GM12878 (cell line): ENCODE data around the gene DYNC1I1. TPM values are rescaled to one million over a fixed set of nuclear protein-coding genes. Genes with fewer than 3 reads are reported as not detected.

Source experiments
- ATAC-seq: fragments of 200-7000 bp; cut with Tn5 transposase; 3 replicates; pipeline ENCODE4 v1.9.1; 2020; ENCODE audit warnings: mild to moderate bottlenecking, moderate library complexity
- BruUV-seq: library from RNA; stranded (reverse); fragments of 400-500 nt; replicated peaks from 2 replicates; lab custom pipeline; 2021; lab: Mats Ljungman, UMichigan
- CTCF ChIA-PET: fragments of 300-600 bp; sonication (Branson Sonifier 250); formaldehyde crosslinking; extraction: SDS; loops from one replicate; lab custom pipeline; 2021; ENCODE audit warnings: inconsistent platforms; lab: Yijun Ruan, JAX
- POLR2A ChIA-PET: fragments of 350-600 bp; formaldehyde crosslinking; extraction: SDS; loops from one replicate; lab custom pipeline; 2021; ENCODE audit warnings: inconsistent platforms; lab: Charles Lee
- RAD21 ChIA-PET: fragments of 300-600 bp; sonication (Branson Sonifier 250); formaldehyde crosslinking; loops from one replicate; lab custom pipeline; 2023; ENCODE audit warnings: antibody characterized with exemption; ENCODE audit not compliant: unreplicated experiment; lab: Charles Lee
- SMC1A ChIA-PET: fragments of 300-600 bp; sonication (Branson Sonifier 250); formaldehyde crosslinking; loops from one replicate; lab custom pipeline; 2023; ENCODE audit not compliant: unreplicated experiment, uncharacterized antibody; lab: Charles Lee
- DNase-seq: peaks from one replicate; pipeline ENCODE4 v3.0.0-alpha.2; 2011; ENCODE audit warnings: low read depth, low spot score
- FAIRE-seq: peaks from 3 replicates; lab custom pipeline; 2011; peaks lifted over from hg19 to GRCh38; lab: Jason Lieb, UNC
- H2AFZ ChIP-seq: 2 replicates; pipeline ENCODE4 v1.6.0; 2011; ENCODE audit warnings: low read depth, low read length, control low read depth; ENCODE audit not compliant: control insufficient read depth
- H3K27ac ChIP-seq: 2 replicates; pipeline ENCODE4 v1.5.1; 2011; ENCODE audit warnings: control low read depth; ENCODE audit not compliant: control insufficient read depth, insufficient read depth
- H3K27me3 ChIP-seq, 2 experiments: replicated peaks in 1 of 2; 2 replicates each; pipeline versions ENCODE4 v1.6.0 to v1.6.1; 2011; ENCODE audit warnings: low read length in 1 of 2; ENCODE audit not compliant: control insufficient read depth in 2 of 2, insufficient read depth in 2 of 2
- H3K36me3 ChIP-seq, 2 experiments: 2 replicates each; pipeline ENCODE4 v1.5.1; 2011; ENCODE audit warnings: low read length in 1 of 2; ENCODE audit not compliant: control insufficient read depth in 2 of 2, insufficient read depth in 2 of 2
- H3K4me1 ChIP-seq: 2 replicates; pipeline ENCODE4 v1.6.1; 2011; ENCODE audit warnings: mild to moderate bottlenecking, low read length, moderate library complexity, mixed read lengths; ENCODE audit not compliant: control insufficient read depth, insufficient read depth
- H3K4me2 ChIP-seq: 2 replicates; pipeline ENCODE4 v1.6.0; 2011; ENCODE audit warnings: control low read depth; ENCODE audit not compliant: control insufficient read depth, insufficient read depth
- H3K4me3 ChIP-seq: fragments of 200-600 bp; sonication (generic); 2 replicates; pipeline ENCODE4 v1.5.1; 2016
- H3K79me2 ChIP-seq: 2 replicates; pipeline ENCODE4 v1.6.0; 2011; ENCODE audit warnings: low read length; ENCODE audit not compliant: control insufficient read depth, insufficient read depth
- H3K9ac ChIP-seq: 2 replicates; pipeline ENCODE4 v1.8.0; 2011; ENCODE audit warnings: low read length, control low read depth, mixed read lengths; ENCODE audit not compliant: control insufficient read depth, insufficient read depth
- H3K9me3 ChIP-seq: replicated peaks from 3 replicates; pipeline ENCODE4 v1.5.1; 2011; ENCODE audit warnings: mild to moderate bottlenecking, low read length; ENCODE audit not compliant: control insufficient read depth, insufficient read depth
- H4K20me1 ChIP-seq: 2 replicates; pipeline ENCODE4 v1.6.0; 2011; ENCODE audit not compliant: control insufficient read depth, insufficient read depth
- CREM ChIP-seq: IDR thresholded peaks from 2 replicates; pipeline ENCODE4 v1.6.1; 2014; ENCODE audit warnings: antibody characterized with exemption, low read depth
- HDAC2 ChIP-seq: fragments of 200-600 bp; sonication (generic); IDR thresholded peaks from 2 replicates; pipeline ENCODE4 v1.6.1; 2017
- NR2C2 ChIP-seq: IDR thresholded peaks from 2 replicates; pipeline ENCODE4 v1.6.1; 2011; ENCODE audit warnings: borderline replicate concordance, low read depth; ENCODE audit not compliant: control insufficient read depth, insufficient read length
- WGBS: methylation state at CpG from one replicate; pipeline ENCODE4 v1.1.6; 2016; ENCODE audit warnings: low lambda C conversion rate; ENCODE audit not compliant: insufficient replicate concordance, insufficient coverage; ENCODE audit errors: missing lambda C conversion rate; 5-methylcytosine and 5-hydroxymethylcytosine counted together
- in situ Hi-C: fragments of 300-500 bp; cut with MboI; formaldehyde crosslinking; loops from 9 replicates; pipeline ENCODE4 v1.14.3; 2018; ENCODE audit warnings: mixed read lengths
- intact Hi-C: fragments of 100-400 bp; cut with micrococcal nuclease; formaldehyde crosslinking; loops from one replicate; pipeline ENCODE4 v1.14.2; 2022; ENCODE audit not compliant: unreplicated experiment
- polyA plus RNA-seq, 11 experiments: library from polyadenylated mRNA; depleted of rRNA in 4 of 11; unstranded in 6 of 11; stranded (reverse) in 5 of 11; fragments of >200 nt; fragmentation: Nextera tagmentation in 4 of 11; fragmentation: Illumina TruSeq in 1 of 11; extraction: Ambion mirVana in 4 of 11; extraction: Trizol in 1 of 11; gene quantifications; 1 replicate in 1 of 11; 2 replicates in 10 of 11; pipeline versions ENCODE4 v1.2.1 to v1.2.3, GENCODE V29; 2011 to 2016; ENCODE audit warnings: inconsistent platforms in 2 of 11, missing spikeins in 2 of 11, low read depth in 1 of 11
- total RNA-seq, 4 experiments: library from RNA; depleted of rRNA in 3 of 4; stranded (reverse); fragments of >200 nt in 3 of 4; fragmentation: Illumina TruSeq in 1 of 4; extraction: Trizol in 1 of 4; gene quantifications; 2 replicates each; pipeline versions ENCODE4 v1.2.1 to v1.2.3, GENCODE V29; 2013 to 2021
- TF ChIP-seq, protein P1 (sequence below): fragments of 450-650 bp; formaldehyde crosslinking; IDR thresholded peaks from 2 replicates; pipeline ENCODE4 v1.5.0; 2022; ENCODE audit warnings: mild to moderate bottlenecking, missing genetic modification characterization
- TF ChIP-seq, protein P2 (sequence below): fragments of 450-650 bp; IDR thresholded peaks from 2 replicates; pipeline ENCODE4 v1.6.1; 2017; ENCODE audit warnings: mild to moderate bottlenecking

The DYNC1I1 gene
- total and polyA plus RNA-seq, 10 of the 15 experiments (the other 5 are each of a cell fraction or from before 2014, with no cell fraction given) = 0.05 to 0.91 (median 0.14) TPM; not detected in 3

DNA sequence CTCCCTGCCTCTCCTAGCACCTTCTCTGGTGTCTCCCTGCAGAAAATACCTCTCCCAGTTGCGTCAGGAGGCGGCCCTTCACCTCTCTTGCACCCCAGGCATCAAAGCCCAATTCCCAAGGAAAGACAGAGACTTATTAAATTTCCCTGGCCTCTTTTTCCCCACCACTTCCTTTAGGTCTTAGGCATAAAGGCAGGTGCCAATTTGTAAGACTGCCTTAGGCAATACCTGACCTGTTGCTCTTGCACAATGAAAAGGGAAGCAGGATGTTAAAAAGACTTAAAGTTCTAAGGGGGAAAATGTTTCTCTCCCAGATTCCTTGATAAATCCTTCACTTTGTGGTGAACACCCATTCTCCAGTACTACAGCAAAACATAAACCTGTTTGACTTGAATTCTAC is 362.9 kb downstream of the DYNC1I1 start (continued):
- TF ChIP-seq, protein P1, sequence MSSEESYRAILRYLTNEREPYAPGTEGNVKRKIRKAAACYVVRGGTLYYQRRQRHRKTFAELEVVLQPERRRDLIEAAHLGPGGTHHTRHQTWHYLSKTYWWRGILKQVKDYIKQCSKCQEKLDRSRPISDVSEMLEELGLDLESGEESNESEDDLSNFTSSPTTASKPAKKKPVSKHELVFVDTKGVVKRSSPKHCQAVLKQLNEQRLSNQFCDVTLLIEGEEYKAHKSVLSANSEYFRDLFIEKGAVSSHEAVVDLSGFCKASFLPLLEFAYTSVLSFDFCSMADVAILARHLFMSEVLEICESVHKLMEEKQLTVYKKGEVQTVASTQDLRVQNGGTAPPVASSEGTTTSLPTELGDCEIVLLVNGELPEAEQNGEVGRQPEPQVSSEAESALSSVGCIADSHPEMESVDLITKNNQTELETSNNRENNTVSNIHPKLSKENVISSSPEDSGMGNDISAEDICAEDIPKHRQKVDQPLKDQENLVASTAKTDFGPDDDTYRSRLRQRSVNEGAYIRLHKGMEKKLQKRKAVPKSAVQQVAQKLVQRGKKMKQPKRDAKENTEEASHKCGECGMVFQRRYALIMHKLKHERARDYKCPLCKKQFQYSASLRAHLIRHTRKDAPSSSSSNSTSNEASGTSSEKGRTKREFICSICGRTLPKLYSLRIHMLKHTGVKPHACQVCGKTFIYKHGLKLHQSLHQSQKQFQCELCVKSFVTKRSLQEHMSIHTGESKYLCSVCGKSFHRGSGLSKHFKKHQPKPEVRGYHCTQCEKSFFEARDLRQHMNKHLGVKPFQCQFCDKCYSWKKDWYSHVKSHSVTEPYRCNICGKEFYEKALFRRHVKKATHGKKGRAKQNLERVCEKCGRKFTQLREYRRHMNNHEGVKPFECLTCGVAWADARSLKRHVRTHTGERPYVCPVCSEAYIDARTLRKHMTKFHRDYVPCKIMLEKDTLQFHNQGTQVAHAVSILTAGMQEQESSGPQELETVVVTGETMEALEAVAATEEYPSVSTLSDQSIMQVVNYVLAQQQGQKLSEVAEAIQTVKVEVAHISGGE (CRISPR knock-in tag) = no peak
- TF ChIP-seq, protein P2, sequence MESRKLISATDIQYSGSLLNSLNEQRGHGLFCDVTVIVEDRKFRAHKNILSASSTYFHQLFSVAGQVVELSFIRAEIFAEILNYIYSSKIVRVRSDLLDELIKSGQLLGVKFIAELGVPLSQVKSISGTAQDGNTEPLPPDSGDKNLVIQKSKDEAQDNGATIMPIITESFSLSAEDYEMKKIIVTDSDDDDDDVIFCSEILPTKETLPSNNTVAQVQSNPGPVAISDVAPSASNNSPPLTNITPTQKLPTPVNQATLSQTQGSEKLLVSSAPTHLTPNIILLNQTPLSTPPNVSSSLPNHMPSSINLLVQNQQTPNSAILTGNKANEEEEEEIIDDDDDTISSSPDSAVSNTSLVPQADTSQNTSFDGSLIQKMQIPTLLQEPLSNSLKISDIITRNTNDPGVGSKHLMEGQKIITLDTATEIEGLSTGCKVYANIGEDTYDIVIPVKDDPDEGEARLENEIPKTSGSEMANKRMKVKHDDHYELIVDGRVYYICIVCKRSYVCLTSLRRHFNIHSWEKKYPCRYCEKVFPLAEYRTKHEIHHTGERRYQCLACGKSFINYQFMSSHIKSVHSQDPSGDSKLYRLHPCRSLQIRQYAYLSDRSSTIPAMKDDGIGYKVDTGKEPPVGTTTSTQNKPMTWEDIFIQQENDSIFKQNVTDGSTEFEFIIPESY = no peak
- no peak for TF ChIP-seq HDAC2
- no peak for TF ChIP-seq NR2C2

DNA sequence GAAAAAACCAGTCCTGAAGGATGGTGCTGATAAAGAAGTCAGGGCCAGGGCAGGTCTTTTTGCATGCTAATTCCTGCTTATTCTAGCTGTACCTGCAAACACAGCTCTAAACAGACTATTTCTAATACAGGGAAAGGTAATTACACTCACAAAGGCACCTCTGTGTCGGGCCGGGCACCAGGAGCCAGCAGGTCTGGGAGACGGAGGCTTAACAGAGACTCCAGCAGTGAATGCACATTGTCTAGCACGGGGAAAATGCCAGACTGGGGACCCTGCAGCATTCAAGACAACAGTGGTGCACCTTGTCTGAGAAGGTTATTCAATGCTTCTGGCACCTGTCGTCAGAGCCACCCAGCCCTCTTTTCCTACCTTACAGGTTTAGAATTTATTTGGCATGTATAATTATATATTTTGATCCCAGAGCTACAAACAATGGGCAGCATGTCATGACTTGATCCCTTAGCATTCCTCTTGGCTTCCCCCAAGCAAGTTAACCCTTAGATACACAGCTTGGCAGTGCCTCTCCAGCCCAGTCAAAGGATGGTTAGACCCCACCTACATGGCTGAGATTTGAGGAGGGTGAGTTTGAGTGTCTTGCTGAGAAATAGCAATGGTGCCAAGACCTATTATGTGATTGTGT is 364.4 kb downstream of the DYNC1I1 start:
- ATAC-seq (no peak), FAIRE-seq (no peak)
- no peaks in the 10 kb centered on the region for H3K27me3 ChIP-seq
- POLR2A ChIA-PET = no interaction called here
- no peaks in the 10 kb centered on the region for H4K20me1 ChIP-seq
- no peaks in the 10 kb centered on the region for H3K9me3 ChIP-seq
- no peaks in the 10 kb centered on the region for H3K79me2 ChIP-seq
- SMC1A ChIA-PET = no interaction called here
- no peak overlapping the region for H3K4me3 ChIP-seq
- H3K9ac ChIP-seq = no peak overlapping the region
- in situ Hi-C loops (no loop called here), intact Hi-C loops (no loop called here)
- BruUV-seq = no TSS peak
- CTCF ChIA-PET = no interaction called here
- H3K4me2 ChIP-seq = no peak overlapping the region
- H3K27ac ChIP-seq = no peak overlapping the region
- RAD21 ChIA-PET = no interaction called here
- H3K4me1 ChIP-seq = no peaks in the 10 kb centered on the region
- H3K36me3 ChIP-seq = no peaks in the 10 kb centered on the region; a peak in 1 of 4 replicates
- WGBS = 97% methylated on average over 5 of the region's 5 CpGs
- TF ChIP-seq CREM = no peak
- TF ChIP-seq, all 136 proteins: peak for 0
- DNase-seq = no peak
- no peak overlapping the region for H2AFZ ChIP-seq
